Activated CD4-positive, alpha-beta T cell treated with anti-CD3 and anti-CD28 coated beads for 4 hours (primary cell): ENCODE measurements around the gene SMYD3.

ENCODE experiments used
- DNase-seq, 2 donors: peaks; one replicate each; pipeline ENCODE4 v3.0.0-alpha.2; 2020

The SMYD3 gene

DNA sequence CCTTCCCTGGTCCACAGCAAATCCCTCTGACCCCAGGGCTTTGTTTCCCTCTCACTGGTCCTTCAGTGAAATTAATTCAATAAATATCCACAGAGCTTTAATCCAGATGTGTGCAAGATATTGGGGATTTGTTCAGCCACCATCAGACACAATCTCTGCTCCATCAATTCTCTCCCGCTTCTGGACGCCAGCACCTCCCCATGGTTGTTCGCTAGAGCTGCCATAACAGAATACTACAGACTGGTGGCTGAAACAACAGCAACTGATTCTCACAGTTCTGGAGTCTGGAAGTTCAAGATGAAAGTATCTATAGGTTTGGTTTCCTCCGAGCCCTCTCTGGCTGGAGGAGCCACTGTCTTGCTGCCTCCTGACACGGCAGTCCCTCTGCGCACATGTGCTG is 303.9 kb downstream of the SMYD3 start:
- no peak for DNase-seq

DNA sequence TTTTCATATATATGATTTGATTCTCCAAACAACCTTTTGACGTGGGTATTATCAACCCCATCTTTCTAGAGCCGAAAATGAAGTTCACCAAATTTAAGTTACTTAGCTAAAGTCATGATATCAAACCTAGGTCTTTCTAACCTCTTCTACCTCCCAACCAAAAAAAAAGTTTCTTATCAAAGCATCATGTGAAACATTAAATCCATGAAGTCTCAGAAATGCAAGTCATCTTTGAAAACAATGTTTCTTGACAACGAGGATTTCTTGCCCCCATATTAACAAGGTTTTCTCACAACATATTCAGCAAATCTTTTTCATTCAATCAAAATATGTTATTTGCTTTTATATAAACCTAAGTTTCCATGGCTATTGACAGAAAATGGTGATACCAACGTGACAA is 306.3 kb downstream of the SMYD3 start:
- no peak for DNase-seq

DNA sequence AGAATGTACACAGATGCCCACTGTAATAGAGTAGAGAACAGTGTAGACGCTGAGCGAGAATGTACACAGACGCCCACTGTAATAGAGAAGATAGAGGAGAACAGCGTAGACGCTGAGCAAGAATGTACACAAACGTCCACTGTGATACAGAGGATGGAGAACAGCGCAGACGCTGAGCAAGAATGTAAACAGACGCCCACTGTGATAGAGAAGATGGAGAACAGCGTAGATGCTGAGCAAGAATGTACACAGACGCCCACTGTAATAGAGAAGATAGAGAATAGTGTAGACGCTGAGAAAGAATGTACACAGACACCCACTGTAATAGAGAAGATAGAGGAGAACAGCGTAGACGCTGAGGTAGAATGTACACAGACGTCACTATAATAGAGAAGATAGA is 306.9 kb downstream of the SMYD3 start:
- DNase-seq = no peak

- DNase-seq = no peak
Measured at GRCh38 chr1:246199086-246199645, 307.9 kb downstream of the SMYD3 start.

GRCh38 chr1:246198115-246198816 is 308.8 kb downstream of the SMYD3 start:
- DNase-seq = no peak

GRCh38 chr1:246197076-246197475 is 310.0 kb downstream of the SMYD3 start:
- no peak for DNase-seq

DNA sequence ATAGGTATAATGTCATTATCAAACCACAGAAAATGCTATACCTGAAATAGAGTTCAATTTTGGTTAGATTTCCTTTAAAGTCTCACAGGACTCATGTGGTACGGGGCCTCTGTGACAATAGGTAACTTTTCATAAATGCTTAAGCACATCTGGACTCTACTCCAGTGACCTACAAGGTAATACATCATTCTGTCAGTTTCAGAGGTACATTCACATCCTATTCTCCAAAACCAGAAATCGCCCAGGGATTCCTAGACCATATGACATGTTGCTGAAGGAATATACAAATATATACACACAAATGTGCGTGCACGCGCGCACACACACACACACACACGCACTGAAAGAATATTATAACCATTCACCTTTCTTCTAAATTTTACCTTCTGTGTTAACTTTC is 311.8 kb downstream of the SMYD3 start:
- DNase-seq = no peak

GRCh38 chr1:246193537-246193936 is 313.5 kb downstream of the SMYD3 start:
- no peak for DNase-seq

GRCh38 chr1:246189126-246189525 is 318.0 kb downstream of the SMYD3 start:
- DNase-seq = no peak

- no peak for DNase-seq
Measured at GRCh38 chr1:246187834-246188372, 319.2 kb downstream of the SMYD3 start.

DNA sequence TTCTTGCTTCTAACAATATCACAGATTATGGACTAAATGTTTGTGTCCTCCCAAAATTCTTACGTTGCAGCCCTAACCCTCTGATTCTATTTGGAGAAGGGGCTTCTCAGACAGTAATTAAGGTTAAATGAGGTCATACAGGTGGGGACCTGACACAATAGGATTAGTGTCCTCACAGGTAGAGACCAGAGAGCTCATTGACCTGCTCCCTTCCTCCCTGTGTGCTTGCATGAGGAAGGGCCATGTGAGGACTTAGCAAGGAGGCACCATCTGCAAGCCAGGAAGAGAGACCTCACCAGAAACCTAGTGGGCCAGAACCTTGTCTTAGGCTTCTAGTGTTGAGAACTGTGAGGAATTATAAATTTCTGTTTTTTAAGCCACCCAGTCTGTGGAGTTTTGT is 322.6 kb downstream of the SMYD3 start:
- DNase-seq = no peak

DNA sequence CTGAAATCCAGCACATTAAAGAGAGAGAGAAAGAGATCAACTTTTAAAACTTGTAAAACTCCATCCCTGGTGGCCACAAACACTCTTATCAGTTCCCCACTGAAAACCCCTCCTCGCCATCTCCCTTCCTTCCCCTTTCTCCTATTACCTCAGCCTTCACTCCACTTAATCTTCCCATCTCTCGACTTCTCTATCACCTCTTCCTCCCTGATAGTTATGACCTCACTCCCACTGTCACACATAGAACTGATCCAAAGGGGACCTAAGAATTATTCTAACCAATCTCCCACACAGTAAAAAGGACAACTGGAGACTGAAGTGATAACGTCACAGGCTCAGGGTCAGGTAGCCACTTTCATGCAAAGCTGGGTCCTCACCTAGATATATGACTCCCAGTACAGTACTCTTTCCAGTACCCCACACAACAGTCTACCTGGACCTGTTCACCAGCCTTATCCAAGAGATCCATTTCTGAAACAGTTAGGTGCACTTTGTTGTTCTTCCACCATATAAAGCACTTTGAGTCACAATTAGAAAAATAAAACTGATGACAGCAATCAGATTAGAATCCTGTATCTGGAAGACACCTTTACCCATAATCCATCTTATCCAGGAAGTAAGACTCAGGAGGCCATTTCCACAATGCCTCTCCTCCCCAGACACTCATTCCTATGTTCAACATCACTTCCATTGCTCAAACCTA is 324.8 kb downstream of the SMYD3 start:
- no peak for DNase-seq

- DNase-seq = no peak
Measured at GRCh38 chr1:246181241-246181640, 325.8 kb downstream of the SMYD3 start.

DNA sequence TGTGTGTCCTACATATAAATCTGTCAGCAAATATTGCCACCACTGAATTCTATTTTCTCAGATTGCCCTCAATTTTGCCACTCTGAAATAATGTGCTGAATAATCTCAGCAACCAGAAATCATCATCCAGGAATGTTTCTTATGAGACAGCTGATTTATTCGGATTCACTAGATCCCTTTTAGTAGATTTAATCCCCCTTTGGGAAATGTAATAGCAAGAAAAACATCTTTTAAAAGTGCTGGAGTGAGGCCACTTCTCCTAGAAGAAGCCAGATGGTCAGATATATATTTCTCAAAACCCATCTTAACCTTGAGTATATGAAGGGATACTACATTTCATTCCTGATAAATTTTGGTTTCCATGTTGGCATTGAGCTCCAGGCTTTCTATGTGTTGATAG is 327.7 kb downstream of the SMYD3 start:
- no peak for DNase-seq

GRCh38 chr1:246178717-246179311 is 328.3 kb downstream of the SMYD3 start:
- no peak for DNase-seq

GRCh38 chr1:246176126-246177024 is 330.7 kb downstream of the SMYD3 start:
- no peak for DNase-seq

DNA sequence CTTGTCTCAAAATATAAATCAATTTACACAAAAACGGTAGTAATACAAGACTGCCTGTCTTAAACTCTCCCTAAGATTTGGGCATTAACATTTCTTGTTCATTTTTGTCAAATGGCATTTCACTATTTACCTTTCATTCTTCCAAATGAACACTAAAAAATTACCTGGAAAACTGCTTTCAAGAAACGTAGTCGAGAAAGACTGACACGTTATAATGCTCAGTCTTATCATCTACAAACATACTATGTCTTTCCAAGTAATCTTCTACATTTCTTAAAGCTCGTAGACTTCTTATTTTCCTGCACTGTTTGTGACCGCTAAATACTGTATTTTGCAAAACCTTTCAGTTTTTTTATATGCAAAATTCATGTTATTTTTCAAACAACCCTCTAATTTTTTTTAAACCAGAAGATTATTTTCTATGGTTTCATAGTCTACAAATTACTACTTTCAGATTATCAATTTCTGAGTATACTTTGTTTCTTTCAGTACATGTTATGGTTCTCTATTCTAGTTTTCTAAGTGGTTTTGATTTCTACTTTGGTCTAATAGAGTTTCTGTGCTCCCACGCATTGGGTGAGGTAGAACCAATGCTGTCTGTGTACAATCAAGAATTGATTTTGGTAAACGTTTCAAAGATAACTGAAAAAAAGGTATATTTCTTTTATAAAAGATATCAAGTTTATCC is 336.4 kb downstream of the SMYD3 start:
- no peak for DNase-seq

DNA sequence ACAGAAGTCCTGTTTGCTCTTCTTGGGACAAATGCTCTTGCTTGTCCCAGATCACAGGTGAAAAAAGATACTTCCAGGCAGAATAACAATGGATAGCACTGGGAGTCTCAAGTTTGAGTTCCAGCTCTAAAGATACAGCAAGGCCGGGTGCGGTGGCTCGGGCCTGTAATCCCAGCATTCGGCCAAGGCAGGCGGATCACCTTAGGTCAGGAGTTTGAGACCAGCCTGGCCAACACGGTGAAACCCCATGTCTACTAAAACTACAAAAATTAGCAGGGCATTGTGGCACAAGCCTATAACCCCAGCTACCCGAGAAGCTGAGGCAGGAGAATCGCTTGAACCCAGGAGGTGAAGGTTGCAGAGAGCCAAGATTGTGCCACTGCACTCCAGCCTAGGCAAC is 337.6 kb downstream of the SMYD3 start:
- no peak for DNase-seq

- no peak for DNase-seq
Measured at GRCh38 chr1:246169019-246169418, 338.1 kb downstream of the SMYD3 start.

GRCh38 chr1:246166841-246167240 is 340.2 kb downstream of the SMYD3 start:
- DNase-seq = no peak

- DNase-seq = no peak
Measured at GRCh38 chr1:246165826-246166709, 341.0 kb downstream of the SMYD3 start.
